ENCODE data around the gene AHCTF1. TPM values are rescaled to one million over a fixed set of nuclear protein-coding genes. Genes with fewer than 3 reads are reported as not detected.
A peak's percentile ranks its signal among the peaks of the same experiment; 100 is the strongest.

The AHCTF1 gene
- total and polyA plus RNA-seq, 9 of the 15 experiments (the other 6 are each of a cell fraction or from before 2014, with no cell fraction given), result 9.4 to 102 (median 47.6) TPM

DNA sequence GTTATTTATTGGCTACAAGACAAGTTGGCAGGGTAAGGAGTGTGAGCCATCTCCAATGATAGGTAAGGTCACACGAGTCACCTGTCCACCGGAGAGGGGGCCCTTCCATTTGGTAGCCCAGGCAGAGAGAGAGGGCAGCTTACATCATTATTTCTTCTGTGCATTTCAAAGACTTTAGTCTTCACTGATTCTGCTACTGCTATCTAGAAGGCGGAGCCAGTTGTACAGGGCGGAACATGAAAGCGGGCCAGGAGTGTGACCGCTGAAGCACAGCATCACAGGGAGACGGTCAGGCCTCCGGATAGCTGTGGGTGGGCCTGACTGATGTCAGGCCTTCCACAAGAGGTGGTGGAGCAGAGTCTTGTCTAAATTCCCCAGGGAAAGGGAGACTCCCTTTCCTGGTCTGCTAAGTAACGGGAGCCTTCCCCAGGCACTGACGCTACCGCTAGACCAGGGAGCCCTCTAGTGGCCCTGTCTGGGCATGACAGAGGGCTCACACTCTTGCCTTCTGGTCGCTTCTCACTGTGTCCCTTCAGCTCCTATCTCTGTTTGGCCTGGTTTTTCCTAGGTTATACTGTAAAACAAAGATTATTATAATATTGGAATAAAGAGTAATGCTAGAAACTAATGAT lies 39.5 kb upstream of the AHCTF1 start (continued):
- TF ChIP-seq, protein P1, sequence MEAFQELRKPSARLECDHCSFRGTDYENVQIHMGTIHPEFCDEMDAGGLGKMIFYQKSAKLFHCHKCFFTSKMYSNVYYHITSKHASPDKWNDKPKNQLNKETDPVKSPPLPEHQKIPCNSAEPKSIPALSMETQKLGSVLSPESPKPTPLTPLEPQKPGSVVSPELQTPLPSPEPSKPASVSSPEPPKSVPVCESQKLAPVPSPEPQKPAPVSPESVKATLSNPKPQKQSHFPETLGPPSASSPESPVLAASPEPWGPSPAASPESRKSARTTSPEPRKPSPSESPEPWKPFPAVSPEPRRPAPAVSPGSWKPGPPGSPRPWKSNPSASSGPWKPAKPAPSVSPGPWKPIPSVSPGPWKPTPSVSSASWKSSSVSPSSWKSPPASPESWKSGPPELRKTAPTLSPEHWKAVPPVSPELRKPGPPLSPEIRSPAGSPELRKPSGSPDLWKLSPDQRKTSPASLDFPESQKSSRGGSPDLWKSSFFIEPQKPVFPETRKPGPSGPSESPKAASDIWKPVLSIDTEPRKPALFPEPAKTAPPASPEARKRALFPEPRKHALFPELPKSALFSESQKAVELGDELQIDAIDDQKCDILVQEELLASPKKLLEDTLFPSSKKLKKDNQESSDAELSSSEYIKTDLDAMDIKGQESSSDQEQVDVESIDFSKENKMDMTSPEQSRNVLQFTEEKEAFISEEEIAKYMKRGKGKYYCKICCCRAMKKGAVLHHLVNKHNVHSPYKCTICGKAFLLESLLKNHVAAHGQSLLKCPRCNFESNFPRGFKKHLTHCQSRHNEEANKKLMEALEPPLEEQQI (IDR thresholded peaks at IDR 0.05), result 0 out of 2 replicates have a peak, but pooled peaks have one; percentile 45
- TF ChIP-seq ZZZ3 (IDR thresholded peaks at IDR 0.05) (no peak), HEY1 (CRISPR knock-in tag; IDR thresholded peaks at IDR 0.05; ENCODE audit: borderline replicate concordance) (no peak), BDP1 (IDR thresholded peaks at IDR 0.05; ENCODE audit: insufficient read depth, insufficient read length) (no peak), ZNF717 (CRISPR knock-in tag; IDR thresholded peaks at IDR 0.05) (no peak), SMC3 (conservative IDR thresholded peaks at IDR 0.05; ENCODE audit: insufficient read depth, low read depth, low read length) (peak; percentile 75), MAZ (CRISPR knock-in tag; conservative IDR thresholded peaks at IDR 0.05 in 1 of 2, IDR thresholded peaks at IDR 0.05 in 1 of 2) (no peak), ZNF143 (CRISPR knock-in tag; IDR thresholded peaks at IDR 0.05) (no peak), NFRKB (IDR thresholded peaks at IDR 0.05; ENCODE audit: low read depth) (no peak), HSF4 (CRISPR knock-in tag; IDR thresholded peaks at IDR 0.05; ENCODE audit: borderline replicate concordance) (no peak), SP1 (CRISPR knock-in tag; IDR thresholded peaks at IDR 0.05) (no peak), POLR2A (conservative IDR thresholded peaks at IDR 0.05) (no peak), SMARCB1 (IDR thresholded peaks at IDR 0.05; ENCODE audit: insufficient read length, low read depth) (no peak), RAD21 (CRISPR knock-in tag; conservative IDR thresholded peaks at IDR 0.05 in 1 of 2, IDR thresholded peaks at IDR 0.05 in 1 of 2) (peak; percentile 57 to 80), CBX3 (IDR thresholded peaks at IDR 0.05; ENCODE audit: borderline replicate concordance in 1 of 2, low read length in 2 of 2) (0 out of 3 replicates have a peak, but pooled peaks of 1 of the 2 experiments have one; percentile 46), U2AF2 (optimal IDR thresholded peaks at IDR 0.05; ENCODE audit: low read depth, low read length) (no peak), TARDBP (IDR thresholded peaks at IDR 0.05) (no peak), DPF2 (IDR thresholded peaks at IDR 0.05) (no peak), ZNF24 (IDR thresholded peaks at IDR 0.05) (no peak)
- TF ChIP-seq, protein P2, sequence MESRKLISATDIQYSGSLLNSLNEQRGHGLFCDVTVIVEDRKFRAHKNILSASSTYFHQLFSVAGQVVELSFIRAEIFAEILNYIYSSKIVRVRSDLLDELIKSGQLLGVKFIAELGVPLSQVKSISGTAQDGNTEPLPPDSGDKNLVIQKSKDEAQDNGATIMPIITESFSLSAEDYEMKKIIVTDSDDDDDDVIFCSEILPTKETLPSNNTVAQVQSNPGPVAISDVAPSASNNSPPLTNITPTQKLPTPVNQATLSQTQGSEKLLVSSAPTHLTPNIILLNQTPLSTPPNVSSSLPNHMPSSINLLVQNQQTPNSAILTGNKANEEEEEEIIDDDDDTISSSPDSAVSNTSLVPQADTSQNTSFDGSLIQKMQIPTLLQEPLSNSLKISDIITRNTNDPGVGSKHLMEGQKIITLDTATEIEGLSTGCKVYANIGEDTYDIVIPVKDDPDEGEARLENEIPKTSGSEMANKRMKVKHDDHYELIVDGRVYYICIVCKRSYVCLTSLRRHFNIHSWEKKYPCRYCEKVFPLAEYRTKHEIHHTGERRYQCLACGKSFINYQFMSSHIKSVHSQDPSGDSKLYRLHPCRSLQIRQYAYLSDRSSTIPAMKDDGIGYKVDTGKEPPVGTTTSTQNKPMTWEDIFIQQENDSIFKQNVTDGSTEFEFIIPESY (CRISPR knock-in tag; IDR thresholded peaks at IDR 0.05), result peak; percentile 99
- TF ChIP-seq, protein P3, sequence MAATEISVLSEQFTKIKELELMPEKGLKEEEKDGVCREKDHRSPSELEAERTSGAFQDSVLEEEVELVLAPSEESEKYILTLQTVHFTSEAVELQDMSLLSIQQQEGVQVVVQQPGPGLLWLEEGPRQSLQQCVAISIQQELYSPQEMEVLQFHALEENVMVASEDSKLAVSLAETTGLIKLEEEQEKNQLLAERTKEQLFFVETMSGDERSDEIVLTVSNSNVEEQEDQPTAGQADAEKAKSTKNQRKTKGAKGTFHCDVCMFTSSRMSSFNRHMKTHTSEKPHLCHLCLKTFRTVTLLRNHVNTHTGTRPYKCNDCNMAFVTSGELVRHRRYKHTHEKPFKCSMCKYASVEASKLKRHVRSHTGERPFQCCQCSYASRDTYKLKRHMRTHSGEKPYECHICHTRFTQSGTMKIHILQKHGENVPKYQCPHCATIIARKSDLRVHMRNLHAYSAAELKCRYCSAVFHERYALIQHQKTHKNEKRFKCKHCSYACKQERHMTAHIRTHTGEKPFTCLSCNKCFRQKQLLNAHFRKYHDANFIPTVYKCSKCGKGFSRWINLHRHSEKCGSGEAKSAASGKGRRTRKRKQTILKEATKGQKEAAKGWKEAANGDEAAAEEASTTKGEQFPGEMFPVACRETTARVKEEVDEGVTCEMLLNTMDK (IDR thresholded peaks at IDR 0.05; ENCODE audit: borderline replicate concordance, insufficient read depth, low read depth, low read length, poor library complexity, severe bottlenecking), result peak; percentile 40

Measured in K562 (cell line).